GM12801 (cell line): Measurements from ENCODE around the gene TIMM44.

Experiments used
- CTCF ChIP-seq: IDR thresholded peaks from one replicate; pipeline ENCODE4 v1.5.1; 2011; ENCODE audit warnings: control low read depth; ENCODE audit not compliant: insufficient read length; ENCODE audit errors: extremely low read depth

The TIMM44 gene

GRCh38 chr19:7959211-7959610 lies 15.7 kb upstream of the TIMM44 start:
- TF ChIP-seq CTCF, result no peak

GRCh38 chr19:7955696-7956095 lies 12.2 kb upstream of the TIMM44 start:
- no peak for TF ChIP-seq CTCF

GRCh38 chr19:7953576-7953975 lies 10.1 kb upstream of the TIMM44 start:
- TF ChIP-seq CTCF, result no peak

- TF ChIP-seq CTCF, result no peak
Measured at GRCh38 chr19:7953060-7953459, 9.6 kb upstream of the TIMM44 start.

DNA sequence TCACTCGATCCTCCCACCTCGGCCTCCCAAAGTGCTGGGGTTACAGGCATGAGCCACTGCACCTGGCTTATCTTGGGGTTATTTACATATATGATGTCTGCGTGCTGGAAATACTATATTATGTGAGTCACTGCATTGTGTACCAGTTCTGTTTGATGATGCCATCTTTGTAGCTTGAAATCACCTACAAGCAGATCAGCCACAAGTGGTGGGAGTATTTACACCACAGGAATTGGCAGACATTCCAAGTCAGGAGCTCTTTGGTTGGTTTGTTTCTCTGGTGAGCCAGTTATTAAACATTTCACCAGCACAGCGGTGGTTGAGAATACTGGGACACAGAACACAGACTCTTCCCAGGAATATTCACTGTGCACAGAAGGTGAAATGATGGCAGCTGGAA lies 4.5 kb upstream of the TIMM44 start:
- TF ChIP-seq CTCF, result no peak

DNA sequence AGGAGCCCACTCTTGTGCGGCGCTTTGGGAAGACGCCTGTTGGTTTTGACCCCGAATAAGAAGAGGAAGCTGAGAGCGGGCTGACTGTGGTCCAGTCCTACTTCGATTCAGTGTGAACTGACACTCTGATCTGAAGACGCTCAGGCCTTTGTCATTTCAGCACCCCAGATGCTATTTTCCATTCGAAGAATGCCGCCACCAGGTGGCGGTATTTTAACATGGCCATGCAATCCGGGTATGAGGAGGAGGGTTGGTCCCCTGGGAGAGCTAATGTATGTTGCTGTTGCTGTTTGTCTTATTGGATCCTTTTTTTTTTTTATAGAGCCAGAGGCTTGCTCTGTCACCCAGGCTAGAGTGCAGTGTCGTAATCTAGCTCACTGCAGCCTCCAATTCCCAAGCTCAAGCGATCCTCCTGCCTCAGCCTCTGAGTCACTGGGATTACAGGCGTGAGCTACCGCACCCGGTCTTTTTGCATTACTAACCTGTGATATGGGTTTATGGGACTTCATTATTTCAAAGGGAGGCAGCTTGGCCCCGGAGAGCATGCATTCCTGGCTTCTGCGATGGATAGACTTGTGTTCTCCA lies 803 bp upstream of the TIMM44 start:
- peak; percentile 41 for TF ChIP-seq CTCF

DNA sequence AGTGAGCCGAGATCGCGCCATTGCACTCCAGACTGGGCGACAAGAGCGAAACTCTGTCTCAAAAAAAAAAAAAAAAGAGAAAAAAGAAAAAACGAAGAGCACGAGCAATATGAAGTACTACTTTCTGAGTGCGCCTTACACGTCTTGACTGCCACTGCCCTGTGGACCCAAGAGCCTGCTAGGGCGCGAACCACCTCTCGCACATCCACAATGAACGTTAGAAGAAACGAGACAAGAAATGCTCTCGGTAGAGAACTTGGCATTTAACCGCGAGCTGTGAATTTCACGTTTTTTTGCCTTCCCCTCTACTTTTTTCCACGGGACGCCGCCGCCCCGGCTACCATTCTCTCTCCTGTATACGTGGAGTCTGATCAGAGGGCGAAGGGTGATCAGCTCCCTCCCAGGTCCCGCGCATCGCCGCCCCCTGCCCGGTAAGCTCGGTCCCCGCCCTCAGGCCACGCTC lies 454 bp downstream of the TIMM44 start:
- no peak for TF ChIP-seq CTCF
